Kidney epithelial cell (primary cell): ENCODE measurements around the gene LARGE1. TPM values are rescaled to one million over a fixed set of nuclear protein-coding genes. Genes with fewer than 3 reads are reported as not detected.

Experiments used
- DNase-seq: peaks from one replicate; pipeline ENCODE4 v3.0.0-alpha.2; 2010; ENCODE audit warnings: low read depth
- H3K27me3 ChIP-seq: 2 replicates; pipeline ENCODE4 v1.6.0; 2011; ENCODE audit warnings: low read length; ENCODE audit not compliant: control insufficient read depth, insufficient read depth
- H3K36me3 ChIP-seq: 2 replicates; pipeline ENCODE4 v1.5.1; 2011; ENCODE audit warnings: low read length; ENCODE audit not compliant: control insufficient read depth, insufficient read depth
- H3K4me3 ChIP-seq: 2 replicates; pipeline ENCODE4 v1.5.1; 2011; ENCODE audit warnings: low read depth, mild to moderate bottlenecking, control low read depth, low read length
- total RNA-seq: library from RNA; depleted of rRNA; stranded (reverse); fragments of >200 nt; gene quantifications from 2 replicates; pipeline ENCODE4 v1.2.3, GENCODE V29; 2015
- TF ChIP-seq, protein P1 (sequence below): IDR thresholded peaks from 2 replicates; pipeline ENCODE4 v1.5.1; 2011; ENCODE audit warnings: mild to moderate bottlenecking, moderate library complexity, low read length, control low read depth, inconsistent platforms; ENCODE audit not compliant: insufficient read depth, poor library complexity, severe bottlenecking

LARGE1 gene
- total RNA-seq, 1 donor from 2014 or later, result 17.8 TPM

DNA sequence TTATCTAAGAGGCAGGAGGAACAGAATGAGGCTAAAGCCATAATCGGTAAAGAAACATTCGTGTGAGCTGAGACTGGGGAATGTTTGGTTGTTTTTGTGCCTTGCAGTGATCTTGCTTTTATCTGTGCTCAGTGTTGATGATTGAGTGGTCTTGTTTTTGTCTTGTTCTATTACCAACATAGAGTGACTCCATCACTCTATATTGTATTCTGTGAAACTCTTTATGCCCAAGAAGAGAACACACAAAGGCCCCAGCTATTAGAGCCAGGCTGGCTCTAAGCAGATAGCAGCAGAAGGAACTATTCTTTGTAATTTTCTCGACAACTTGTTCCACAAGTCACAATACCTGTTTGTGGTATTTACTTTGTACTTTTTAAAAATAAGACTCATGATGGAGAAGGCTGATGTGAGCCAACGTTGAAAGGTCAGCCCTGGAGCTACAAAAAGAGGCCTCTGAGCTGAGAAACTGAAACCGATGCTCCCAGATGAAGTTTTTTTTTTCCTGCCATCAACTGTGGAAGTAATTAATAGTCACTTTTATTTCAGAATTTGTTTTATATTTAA lies 68.4 kb downstream of the LARGE1 start:
- no peaks in the 10 kb centered on the region for H3K36me3 ChIP-seq
- DNase-seq, result no peak
- no peaks in the 10 kb centered on the region for H3K27me3 ChIP-seq
- TF ChIP-seq, protein P1, sequence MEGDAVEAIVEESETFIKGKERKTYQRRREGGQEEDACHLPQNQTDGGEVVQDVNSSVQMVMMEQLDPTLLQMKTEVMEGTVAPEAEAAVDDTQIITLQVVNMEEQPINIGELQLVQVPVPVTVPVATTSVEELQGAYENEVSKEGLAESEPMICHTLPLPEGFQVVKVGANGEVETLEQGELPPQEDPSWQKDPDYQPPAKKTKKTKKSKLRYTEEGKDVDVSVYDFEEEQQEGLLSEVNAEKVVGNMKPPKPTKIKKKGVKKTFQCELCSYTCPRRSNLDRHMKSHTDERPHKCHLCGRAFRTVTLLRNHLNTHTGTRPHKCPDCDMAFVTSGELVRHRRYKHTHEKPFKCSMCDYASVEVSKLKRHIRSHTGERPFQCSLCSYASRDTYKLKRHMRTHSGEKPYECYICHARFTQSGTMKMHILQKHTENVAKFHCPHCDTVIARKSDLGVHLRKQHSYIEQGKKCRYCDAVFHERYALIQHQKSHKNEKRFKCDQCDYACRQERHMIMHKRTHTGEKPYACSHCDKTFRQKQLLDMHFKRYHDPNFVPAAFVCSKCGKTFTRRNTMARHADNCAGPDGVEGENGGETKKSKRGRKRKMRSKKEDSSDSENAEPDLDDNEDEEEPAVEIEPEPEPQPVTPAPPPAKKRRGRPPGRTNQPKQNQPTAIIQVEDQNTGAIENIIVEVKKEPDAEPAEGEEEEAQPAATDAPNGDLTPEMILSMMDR, result no peak
- H3K4me3 ChIP-seq, result no peak overlapping the region

DNA sequence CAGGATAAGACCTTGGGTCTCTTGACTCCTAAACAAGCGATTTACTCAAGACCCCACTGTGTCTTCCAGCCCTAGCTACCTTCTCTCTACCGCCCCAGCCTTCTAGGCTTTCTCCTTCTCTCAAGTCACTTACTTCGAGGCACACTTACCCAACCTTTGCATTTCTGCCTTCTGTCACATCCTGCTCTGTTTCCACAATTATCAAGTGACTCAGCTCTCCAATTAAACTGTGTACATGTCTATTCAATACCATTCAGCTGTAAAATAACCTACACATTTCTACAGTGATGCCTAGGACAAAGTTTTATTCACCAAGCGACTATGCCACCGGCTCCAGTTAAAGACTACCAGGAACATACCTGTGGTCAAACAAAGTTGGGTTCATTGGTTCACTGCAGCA lies 69.0 kb downstream of the LARGE1 start:
- Histone ChIP-seq H3K36me3 (no peaks in the 10 kb centered on the region), H3K4me3 (no peak overlapping the region), H3K27me3 (no peaks in the 10 kb centered on the region)
- TF ChIP-seq, protein P1, result no peak
- DNase-seq, result no peak

DNA sequence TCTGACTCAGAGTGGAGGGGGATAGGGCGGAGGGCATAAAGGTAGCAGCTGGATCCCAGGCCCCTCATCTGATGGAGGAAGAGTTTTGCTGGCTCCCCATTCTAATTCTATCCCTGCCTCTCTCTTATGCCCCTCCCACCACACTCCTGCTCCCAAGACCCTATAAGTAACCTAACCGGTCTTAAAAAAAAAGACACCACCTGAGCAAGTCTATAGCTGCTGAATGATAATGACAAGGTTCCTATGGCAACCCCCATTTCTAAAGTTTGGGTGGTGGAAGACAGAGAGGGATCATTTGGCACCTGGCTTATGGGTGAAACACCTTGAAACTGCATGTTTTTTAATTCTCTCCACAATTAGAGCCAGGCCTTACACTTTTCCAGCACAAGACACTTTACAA lies 69.6 kb downstream of the LARGE1 start:
- no peak for DNase-seq
- no peaks in the 10 kb centered on the region for H3K27me3 ChIP-seq
- no peaks in the 10 kb centered on the region for H3K36me3 ChIP-seq
- no peak overlapping the region for H3K4me3 ChIP-seq
- TF ChIP-seq, protein P1, result no peak

DNA sequence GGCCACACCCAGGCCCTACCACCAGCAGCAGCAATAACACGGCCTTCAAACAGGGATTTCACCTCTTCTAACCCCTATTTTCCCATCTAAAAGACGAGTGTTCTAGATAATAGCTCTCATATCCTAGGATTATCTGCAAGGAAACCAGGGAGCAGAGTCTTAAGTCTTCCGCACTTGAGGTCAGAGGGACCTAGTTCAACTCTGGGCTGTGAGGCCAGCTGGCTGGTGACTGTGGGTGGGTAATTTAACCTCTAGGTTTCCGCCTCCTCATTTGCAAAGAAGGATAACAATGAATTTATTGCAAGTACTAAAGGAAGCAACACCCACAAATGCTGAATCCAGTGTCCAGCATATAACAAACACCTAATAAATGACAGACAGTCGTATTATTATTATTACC lies 70.1 kb downstream of the LARGE1 start:
- H3K27me3 ChIP-seq, result no peaks in the 10 kb centered on the region
- H3K36me3 ChIP-seq, result no peaks in the 10 kb centered on the region
- no peak overlapping the region for H3K4me3 ChIP-seq
- TF ChIP-seq, protein P1, result no peak
- no peak for DNase-seq

DNA sequence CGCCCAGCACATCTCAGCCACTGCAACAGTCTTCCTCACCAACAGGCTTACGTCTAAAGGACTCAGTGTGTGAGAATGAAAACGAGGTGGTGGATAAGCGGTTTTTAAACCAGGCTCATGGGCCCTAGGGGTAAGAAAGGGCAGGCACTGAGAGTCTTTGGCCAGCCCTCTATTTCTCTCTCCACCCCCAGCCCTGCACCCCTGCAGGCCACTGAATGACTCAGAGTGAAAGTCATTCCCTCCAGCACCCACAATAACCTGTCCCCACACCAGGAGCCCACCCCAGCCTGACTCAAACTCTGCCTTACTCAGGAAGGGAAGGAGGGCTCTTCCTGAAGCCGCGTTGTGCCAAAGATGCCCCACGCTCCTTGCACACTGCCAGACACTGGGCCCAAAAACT lies 72.0 kb downstream of the LARGE1 start:
- Histone ChIP-seq H3K27me3 (no peaks in the 10 kb centered on the region), H3K4me3 (no peak overlapping the region), H3K36me3 (no peaks in the 10 kb centered on the region)
- TF ChIP-seq, protein P1, result no peak
- DNase-seq, result no peak

DNA sequence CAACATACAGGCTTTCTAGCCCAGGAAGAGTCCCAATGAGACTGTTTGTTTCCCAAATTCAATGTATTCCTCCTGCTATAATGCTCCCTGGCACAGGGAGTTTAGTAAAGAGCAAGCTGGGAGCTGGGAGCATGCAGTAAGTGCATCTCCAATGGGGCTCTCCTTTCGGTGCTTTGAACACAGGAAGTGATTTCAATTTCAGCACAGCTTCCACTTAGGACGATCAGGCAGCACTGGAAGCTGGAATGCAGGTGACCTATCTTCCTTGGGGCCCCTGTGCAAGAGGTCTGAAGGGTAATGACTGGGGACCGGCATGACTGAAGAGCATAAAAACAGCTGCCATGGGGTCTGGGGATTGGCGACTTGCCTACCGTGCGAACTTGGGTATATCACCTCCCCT lies 76.0 kb downstream of the LARGE1 start:
- TF ChIP-seq, protein P1, result no peak
- no peaks in the 10 kb centered on the region for H3K36me3 ChIP-seq
- no peak for DNase-seq
- no peak overlapping the region for H3K4me3 ChIP-seq
- no peaks in the 10 kb centered on the region for H3K27me3 ChIP-seq
